IPS-NIHi7 (cell line): ENCODE measurements around the gene FREM1.

ENCODE experiments used
- DNase-seq: peaks from one replicate; pipeline ENCODE4 v3.0.0; 2012; ENCODE audit warnings: mixed read lengths; ENCODE audit errors: extremely low spot score

The FREM1 gene

GRCh38 chr9:14822666-14823065, 87.6 kb downstream of the FREM1 start:
- DNase-seq, result no peak

- DNase-seq, result no peak
Measured at GRCh38 chr9:14819183-14819582, 91.0 kb downstream of the FREM1 start.

GRCh38 chr9:14814249-14814628, 96.0 kb downstream of the FREM1 start:
- DNase-seq, result no peak

GRCh38 chr9:14813336-14814248, 96.6 kb downstream of the FREM1 start:
- no peak for DNase-seq

GRCh38 chr9:14812806-14813205, 97.4 kb downstream of the FREM1 start:
- DNase-seq, result no peak

- no peak for DNase-seq
Measured at GRCh38 chr9:14811844-14812243, 98.4 kb downstream of the FREM1 start.

- no peak for DNase-seq
Measured at GRCh38 chr9:14806941-14807520, 103.2 kb downstream of the FREM1 start.

- DNase-seq, result no peak
Measured at GRCh38 chr9:14799030-14799429, 111.2 kb downstream of the FREM1 start.

GRCh38 chr9:14797435-14797834, 112.8 kb downstream of the FREM1 start:
- DNase-seq, result no peak

- no peak for DNase-seq
Measured at GRCh38 chr9:14793389-14793788, 116.8 kb downstream of the FREM1 start.

GRCh38 chr9:14790628-14791027, 119.6 kb downstream of the FREM1 start:
- DNase-seq, result no peak

- no peak for DNase-seq
Measured at GRCh38 chr9:14788846-14789245, 121.4 kb downstream of the FREM1 start.

GRCh38 chr9:14783358-14783757, 126.9 kb downstream of the FREM1 start:
- no peak for DNase-seq

GRCh38 chr9:14782286-14783051, 127.8 kb downstream of the FREM1 start:
- peak; percentile 16 for DNase-seq

- no peak for DNase-seq
Measured at GRCh38 chr9:14780693-14781092, 129.5 kb downstream of the FREM1 start.

- DNase-seq, result no peak
Measured at GRCh38 chr9:14780251-14780650, 130.0 kb downstream of the FREM1 start.

GRCh38 chr9:14779566-14780022, 130.6 kb downstream of the FREM1 start:
- DNase-seq, result no peak

- DNase-seq, result no peak
Measured at GRCh38 chr9:14778565-14778964, 131.7 kb downstream of the FREM1 start.

- DNase-seq, result no peak
Measured at GRCh38 chr9:14775917-14776316, 134.3 kb downstream of the FREM1 start.

GRCh38 chr9:14770592-14770991, 139.6 kb downstream of the FREM1 start:
- no peak for DNase-seq

- peak; percentile 31 for DNase-seq
Measured at GRCh38 chr9:14769230-14769571, 141.0 kb downstream of the FREM1 start.

GRCh38 chr9:14768405-14769229, 141.6 kb downstream of the FREM1 start:
- DNase-seq, result peak; percentile 46
